ENCODE measurements around the gene PLEK. TPM values are rescaled to one million over a fixed set of nuclear protein-coding genes. Genes with fewer than 3 reads are reported as not detected.

PLEK gene
- total and polyA plus RNA-seq, 9 of the 15 experiments (the other 6 are each of a cell fraction or from before 2014, with no cell fraction given): 0.14 to 1.2 (median 0.36) TPM

GRCh38 chr2:68441179-68441993 lies 76.3 kb downstream of the PLEK start (continued):
- no peak for TF ChIP-seq FOXO4 (CRISPR knock-in tag; IDR thresholded peaks at IDR 0.05)
- TF ChIP-seq ZBTB26 (CRISPR knock-in tag; IDR thresholded peaks at IDR 0.05): no peak
- no peak for TF ChIP-seq RERE (CRISPR knock-in tag; IDR thresholded peaks at IDR 0.05; ENCODE audit: borderline replicate concordance)
- TF ChIP-seq ZNF143 (CRISPR knock-in tag; IDR thresholded peaks at IDR 0.05): no peak
- peak; percentile 85 for TF ChIP-seq CC2D1A (IDR thresholded peaks at IDR 0.05)
- TF ChIP-seq PRMT5 (CRISPR knock-in tag; IDR thresholded peaks at IDR 0.05): no peak
- no peak for TF ChIP-seq ZNF232 (CRISPR knock-in tag; IDR thresholded peaks at IDR 0.05)
- TF ChIP-seq ARID2 (IDR thresholded peaks at IDR 0.05): peak; percentile 88
- no peak for TF ChIP-seq POLR2B (IDR thresholded peaks at IDR 0.05; ENCODE audit: low read depth, partially characterized antibody)
- peak; percentile 45; the same call in 1 of the 2 replicates for TF ChIP-seq SMAD3 (CRISPR knock-in tag; conservative IDR thresholded peaks at IDR 0.05)
- TF ChIP-seq POLR3G (IDR thresholded peaks at IDR 0.05; ENCODE audit: extremely low read depth, insufficient read length, insufficient replicate concordance): no peak
- TF ChIP-seq RFX1 (IDR thresholded peaks at IDR 0.05): no peak
- TF ChIP-seq PYGO2 (tag; IDR thresholded peaks at IDR 0.05): no peak
- no peak for TF ChIP-seq ZNF518B (CRISPR knock-in tag; IDR thresholded peaks at IDR 0.05)
- no peak for TF ChIP-seq RBM15 (IDR thresholded peaks at IDR 0.05; ENCODE audit: insufficient read depth, low read length)
- peak; percentile 37; the same call in 1 of the 2 replicates for TF ChIP-seq SOX6 (IDR thresholded peaks at IDR 0.05)
- TF ChIP-seq NFATC3 (IDR thresholded peaks at IDR 0.05): no peak
